GM18858 (cell line): ENCODE data around the gene SCNN1B.

Experiments used
- ATAC-seq: cut with Tn5 transposase; IDR thresholded peaks from one replicate; pipeline ENCODE4 v1.9.1; 2021; ENCODE audit not compliant: unreplicated experiment

Gene SCNN1B

DNA sequence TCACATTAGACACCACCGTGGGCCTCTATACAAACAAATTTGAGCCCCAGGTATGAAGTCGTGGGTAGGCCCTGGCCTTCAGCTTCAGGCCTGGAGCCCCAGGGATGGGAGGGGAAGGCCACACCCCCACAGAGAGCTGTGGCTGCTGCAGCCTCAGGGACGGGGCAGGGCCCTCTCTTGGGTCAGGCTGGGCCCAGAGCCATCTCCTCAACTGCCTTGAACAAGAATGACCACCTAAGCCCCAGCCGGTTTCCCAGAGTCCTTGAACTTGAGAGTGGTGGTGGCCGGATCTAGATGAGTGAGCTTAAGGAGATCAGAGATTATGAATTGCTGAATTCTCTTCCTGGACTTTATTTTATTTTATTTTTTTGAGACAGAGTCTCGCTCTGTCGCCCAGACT is 18.6 kb downstream of the SCNN1B start:
- no peak for ATAC-seq

DNA sequence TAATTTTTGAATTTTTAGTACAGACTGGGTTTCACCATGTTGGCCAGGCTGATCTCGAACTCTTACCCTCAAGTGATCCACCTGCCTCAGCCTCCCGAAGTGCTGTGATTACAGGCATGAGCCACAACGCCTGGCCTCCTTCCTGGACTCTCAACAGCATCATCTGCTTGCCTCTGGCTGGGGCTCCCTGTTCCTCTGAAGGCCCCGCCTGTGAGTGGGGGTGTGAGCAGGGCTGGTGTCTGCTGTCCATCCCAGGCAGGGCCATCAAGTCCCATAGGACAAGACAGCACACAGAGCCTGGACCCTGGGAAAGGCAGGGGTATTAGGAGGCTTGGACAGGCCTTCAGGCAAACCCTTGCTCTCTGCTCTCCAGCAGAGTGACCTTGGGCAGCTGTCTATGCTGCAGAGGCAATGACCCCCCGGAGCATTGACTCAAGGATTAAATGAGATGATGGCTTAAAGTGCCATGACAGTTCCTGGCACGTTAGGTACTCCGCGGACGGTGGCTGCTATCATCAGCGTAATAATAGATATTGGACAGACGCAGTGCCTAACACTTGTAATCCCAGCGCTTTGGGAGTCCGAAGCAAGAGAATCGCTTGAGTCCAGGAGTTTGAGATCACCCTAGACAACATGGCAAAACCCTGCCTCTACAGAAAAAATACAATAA is 19.2 kb downstream of the SCNN1B start:
- ATAC-seq, result no peak

DNA sequence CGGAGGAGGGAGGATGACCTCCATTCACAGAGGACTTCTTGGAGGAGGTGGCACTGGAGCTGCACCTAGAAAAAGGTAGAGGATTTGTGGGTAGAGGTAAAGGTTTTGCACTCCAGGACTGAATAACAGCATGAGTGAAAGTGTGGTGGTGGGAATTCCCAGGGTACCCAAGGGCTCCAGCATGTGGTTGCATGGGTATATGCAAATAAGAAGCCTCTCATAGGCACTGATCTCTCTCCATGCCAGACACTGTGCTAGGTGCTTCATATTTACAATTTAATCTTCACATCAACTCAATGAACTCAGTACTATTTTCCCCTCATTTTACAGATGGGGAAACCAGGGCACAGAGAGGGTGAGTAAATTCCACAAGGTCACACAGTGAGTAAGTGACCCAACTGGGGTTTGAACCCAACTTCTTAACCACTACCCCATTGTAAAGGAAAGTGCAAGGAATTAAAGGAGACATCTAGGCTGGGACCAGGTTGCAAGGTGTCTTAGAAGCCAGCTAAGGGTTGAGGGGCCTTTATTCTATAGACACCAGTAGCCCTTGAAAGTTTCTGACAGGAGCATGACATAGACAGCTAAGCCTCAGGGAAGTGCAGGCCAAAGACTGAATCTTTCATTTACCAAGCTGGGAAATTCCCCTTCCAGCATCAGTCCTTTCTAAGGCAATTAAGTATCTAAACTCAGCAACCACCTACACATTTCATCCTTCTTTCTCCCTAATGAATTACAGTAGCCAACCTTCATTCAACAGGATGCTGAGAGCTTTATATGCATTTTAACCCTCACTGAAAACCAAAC is 21.3 kb downstream of the SCNN1B start:
- ATAC-seq, result no peak

DNA sequence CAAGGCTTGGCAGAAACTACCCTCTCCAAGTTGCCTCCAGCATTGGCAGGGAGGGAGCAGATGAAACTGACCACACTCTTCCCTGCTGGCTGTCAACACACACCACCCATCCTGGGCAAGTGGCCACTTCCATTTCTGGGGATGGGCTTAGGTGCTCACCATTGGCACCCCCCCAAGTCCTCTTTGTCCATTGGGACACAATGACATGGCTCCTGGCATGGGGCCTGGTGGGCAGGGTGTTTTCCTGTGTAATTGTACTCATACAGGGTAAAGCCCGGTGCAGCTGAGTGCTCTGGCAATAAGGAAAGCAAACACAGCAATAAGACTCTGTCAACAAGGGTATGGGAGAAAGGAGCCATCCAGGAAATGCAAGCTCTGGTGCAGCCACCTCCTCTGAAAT is 22.6 kb downstream of the SCNN1B start:
- no peak for ATAC-seq

DNA sequence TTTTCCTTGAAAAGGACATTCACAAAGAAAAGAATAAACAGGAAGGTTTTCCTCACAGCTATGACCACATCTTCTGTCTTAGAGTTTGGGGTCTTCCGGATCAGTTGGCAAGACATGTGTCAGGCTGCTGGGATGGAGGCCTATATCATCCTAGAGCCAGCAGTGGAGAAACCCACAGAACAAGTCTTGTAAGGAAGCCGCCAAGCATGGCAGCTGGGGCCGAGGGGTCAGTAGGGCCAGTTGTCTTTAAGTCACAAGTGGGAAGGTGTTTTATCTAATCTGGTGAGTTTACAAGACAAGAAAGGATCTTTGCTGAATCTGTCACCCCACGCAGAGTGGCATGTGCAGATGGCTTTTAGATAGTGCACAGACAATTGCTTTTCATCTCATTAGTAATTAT is 25.7 kb downstream of the SCNN1B start:
- ATAC-seq, result no peak

DNA sequence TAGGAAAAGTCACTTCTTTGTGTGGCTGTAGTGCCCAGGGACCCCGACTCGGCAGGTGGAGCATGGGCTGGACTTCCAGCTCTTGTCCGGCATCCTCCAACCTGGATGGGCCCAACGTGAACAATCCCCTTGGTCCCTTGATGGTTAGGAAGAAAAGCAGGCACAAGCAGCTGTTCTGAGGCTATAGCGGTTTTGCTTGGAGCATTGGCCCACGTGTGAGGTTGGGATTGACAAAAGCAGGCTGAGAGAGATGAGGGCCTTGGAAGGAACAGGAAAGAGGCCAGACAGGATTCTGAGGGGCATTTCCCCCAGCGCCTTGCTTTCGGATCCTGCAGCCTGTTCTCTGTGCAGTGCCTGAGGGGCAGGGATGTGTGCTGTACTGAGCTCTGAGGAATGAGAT is 28.1 kb downstream of the SCNN1B start:
- ATAC-seq, result no peak

DNA sequence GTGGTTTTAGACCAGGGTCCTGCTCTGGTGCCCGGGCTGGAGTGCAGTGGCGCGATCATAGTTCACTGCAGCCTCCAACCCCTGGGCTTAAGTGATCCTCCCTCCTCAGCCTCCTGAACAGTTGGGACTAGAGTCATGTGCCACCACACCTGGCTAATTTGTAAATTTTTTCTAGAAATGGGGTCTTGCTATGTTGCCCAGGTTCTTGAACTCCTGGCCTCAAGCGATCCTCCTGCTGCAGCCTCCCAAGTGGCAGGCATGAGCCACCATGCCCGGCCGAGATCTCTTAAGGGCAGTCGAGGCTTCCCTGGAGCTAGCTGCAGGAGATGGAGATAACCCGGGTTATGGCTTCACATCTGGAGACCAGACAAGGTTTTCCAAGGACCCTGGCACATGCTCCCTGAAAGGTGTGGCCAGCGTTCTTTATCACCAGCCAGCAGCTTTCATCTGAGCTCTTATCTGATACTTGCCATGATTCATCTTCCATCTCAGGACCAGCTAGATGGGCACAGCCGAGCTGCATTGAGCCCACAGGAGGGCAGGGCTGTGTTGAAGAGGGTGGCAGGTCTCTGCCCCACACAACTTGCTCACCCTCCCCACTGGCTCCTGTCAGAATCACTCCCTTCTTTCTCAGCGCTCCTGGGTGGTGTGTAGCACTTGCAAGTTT is 28.6 kb downstream of the SCNN1B start:
- ATAC-seq, result no peak

DNA sequence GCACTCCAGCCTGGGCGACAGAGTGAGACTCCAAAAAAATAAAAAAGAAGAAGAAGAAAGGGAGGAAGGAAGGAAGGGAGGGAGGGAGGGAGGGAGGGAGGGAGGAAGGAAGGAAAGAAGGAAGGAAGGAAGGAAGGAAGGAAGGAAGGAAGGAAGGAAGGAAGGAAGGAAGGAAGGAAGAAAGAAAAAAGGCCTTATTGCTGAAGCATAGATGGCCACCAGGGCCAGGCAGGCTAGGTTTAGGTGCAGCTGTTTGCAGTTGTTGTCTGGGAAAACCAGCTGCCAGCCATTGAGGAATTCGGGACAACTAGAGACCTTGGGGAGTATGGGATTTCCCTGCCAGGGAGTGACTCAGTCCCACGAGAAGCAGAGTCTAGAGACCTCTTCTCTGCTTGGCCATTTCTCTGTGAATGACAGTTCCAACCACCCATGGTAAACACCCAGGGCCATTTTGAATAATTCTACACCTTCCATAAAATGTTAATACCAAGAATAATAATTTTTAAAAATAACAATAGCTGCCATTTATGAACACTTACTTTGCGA is 31.0 kb downstream of the SCNN1B start:
- no peak for ATAC-seq

DNA sequence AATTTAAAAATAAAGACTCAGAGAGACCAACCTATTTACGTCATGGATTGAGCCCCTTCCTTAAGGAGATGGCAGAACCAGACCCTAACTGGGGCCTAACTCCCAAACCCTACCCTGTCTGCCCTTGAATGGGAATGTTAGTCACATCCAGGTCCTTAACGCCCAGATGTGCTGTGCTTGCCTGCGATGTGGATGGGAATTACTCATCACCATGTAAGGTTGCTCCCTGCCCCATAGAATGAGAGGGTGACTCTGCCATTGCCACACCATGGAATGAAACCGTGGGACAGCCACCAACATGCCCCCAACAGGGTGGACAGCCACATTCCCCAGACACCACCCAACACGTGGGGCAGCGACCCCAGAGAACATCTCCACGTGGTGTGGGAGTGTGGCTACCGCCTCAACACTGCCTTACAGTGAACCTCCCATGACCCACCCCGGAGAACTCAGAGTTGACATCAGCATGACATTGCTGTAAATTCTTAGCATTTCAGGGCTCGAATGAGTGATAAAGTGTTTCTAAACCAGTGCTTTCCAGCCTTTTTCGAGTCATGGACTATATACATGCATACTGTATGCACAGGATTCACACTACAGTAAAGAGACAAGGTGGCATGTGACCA is 31.8 kb downstream of the SCNN1B start:
- no peak for ATAC-seq

DNA sequence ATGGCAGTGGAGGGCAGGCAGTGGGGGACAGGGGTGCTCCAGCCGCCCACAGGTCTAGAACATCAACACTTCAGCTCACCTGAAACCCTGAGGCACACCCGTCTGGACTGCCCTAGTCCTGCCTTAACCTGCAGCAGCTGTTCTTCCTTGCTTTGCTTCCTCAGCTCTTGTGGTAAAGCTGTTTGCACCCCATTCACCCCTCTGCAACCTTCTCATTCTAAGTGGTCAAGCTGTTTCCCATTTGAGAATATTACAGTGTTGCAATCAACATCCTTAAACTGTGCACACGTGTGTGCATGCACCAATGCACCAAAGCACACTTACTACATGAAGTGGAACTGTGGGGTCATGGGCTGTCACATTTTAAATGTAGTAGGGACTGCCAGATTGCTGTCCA is 32.4 kb downstream of the SCNN1B start:
- peak; percentile 32 for ATAC-seq

DNA sequence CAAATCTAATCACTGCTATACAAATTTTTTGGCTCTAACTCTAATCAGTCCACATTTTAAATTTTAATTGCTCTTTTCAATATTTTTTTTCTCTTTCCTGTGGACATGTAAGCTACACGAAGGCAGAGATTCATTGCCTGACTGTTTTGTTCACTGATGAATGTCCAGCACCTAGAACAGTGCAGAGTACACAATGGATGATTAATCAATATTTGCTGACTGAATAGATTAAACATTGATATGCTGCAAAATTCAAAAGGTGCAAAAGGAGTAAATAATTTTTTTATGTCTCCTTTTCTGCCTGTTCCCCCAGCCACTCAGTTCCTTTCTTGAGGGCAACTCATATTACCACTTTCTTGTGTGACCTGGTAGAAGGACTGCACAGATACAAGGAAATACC is 32.8 kb downstream of the SCNN1B start:
- no peak for ATAC-seq

DNA sequence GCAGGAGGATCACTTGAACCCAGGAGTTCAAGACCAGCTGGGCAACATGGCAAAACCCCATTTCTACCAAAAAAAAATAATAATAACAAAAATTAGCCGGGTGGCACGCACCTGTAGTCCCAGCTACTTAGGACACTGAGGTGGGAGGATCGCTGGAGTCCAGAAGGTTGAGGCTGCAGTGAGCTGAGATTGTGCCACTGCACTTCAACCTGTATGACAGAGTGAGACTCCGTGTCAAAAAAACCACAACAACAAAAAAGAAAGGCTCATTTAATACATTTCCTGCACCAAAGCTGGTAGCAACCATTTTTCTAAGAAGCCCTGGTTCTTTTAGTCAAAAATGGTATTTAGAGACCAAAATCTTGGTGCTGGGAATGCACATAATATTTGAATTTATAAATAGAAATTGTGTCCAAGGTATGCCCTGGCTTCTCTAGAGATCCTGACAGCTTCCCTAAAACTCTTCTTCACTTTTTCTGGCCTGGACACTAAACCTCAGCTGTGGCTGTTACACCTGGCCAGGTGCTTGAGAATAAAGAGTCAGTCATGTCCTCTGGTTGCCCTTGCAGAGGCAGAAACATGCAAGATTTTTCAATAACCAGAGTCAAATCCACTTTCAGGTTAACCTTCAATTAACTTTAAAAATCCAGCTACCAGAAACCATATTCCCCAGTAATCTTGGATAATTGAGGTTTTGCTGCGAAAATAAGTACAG is 35.9 kb downstream of the SCNN1B start:
- ATAC-seq, result no peak

DNA sequence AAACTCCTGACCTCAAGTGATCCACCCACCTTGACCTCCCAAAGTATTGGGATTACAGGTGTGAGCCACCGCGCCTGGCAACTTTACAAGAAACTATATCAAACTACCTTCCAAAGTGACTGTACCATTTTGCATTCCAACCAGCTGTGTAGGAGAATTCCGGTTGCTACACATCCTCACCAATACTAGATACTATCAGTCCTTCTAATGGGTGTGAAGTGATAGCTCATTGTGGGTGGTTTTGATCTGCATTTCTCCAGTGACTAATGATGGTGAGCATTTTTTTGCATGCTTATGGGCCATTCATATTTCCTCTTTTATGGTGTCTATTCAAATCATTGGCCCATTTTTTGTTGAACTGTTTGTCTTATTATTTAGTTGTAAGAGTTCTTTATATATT is 37.7 kb downstream of the SCNN1B start:
- ATAC-seq, result no peak

DNA sequence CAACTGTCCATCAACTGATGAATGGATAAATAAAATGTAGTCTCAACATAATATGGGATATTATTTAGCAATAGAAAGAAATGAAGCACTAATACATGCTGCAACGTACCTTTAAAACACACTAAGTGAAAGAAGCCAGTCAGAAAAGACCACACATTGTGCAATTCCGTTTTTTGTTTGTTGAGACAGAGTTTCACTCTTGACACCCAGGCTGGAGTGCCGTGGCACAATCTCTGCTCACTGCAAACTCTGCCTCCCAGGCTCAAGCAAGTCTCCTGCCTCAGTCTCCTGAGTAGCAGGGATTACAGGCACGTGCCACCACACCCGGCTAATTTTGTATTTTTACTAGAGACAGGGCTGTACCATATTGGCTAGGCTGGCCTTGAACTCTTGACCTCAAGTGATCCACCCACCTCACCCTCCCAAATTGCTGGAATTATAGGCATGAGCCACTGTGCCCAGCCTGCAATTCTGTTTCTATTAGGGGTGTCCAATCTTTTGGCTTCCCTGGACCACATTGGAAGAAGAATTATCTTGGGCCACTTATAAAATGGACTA is 40.1 kb downstream of the SCNN1B start:
- no peak for ATAC-seq

DNA sequence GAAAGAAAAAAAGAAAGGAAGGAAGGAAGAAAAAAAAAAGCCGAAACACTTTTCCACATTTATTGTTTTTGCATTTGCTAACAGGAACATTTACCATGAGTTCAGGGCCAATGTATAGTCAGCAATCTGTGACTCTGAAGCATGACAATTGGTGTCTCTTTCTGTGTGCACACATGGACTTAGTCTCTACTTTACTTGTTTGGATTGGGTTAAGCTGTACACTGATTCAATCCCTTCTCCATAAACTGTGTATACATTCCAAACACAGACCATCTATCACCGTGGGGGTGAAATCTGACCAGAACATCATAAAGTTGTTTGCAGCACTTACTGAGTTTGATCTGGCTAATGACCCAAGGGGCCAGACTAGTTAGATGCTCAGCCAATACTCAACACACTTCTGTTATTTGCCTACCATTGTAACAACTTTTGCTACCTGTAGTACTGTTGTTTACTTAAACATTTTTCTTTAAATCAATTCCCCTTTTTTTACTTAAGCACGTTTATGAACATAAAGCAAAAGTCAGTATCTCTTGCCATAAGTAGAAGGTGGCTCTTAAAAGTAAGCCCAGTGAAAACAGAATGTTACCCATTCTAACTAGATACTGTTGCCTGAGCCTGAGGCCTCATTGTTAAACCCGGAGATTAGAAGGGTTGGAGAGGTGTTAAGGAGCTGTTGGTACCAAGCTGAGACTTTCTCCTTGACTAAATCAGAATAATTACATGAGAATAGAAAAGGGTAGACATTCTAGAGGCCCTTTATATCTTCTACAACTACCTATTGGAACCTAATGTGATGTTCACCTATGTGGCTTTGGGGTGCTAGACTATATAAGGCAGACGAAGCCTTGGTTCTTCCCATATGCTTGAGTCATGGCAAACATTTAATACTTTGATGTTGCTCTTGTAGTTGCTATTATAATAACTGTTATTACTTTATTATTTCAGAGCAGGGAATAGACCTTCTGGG is 41.8 kb downstream of the SCNN1B start:
- no peak for ATAC-seq

DNA sequence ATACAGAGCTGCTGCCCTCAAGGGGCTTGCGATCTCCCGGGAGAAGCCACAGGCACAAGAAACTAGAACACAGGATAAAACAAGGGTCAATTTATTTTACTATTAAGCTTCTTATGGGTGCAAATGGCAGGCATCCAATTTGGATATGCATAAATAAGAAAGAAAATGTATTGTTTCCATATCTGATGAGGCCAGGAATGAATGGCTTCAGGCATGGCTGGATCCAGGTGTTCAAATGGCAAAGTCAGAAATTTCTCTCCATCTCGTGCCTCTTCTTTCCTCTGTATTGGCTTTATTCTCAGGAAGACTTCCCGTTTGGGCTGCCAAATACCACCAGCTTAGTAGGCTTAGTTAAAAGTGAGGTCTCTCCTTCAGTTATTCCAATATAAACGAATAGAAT is 43.1 kb downstream of the SCNN1B start:
- no peak for ATAC-seq

DNA sequence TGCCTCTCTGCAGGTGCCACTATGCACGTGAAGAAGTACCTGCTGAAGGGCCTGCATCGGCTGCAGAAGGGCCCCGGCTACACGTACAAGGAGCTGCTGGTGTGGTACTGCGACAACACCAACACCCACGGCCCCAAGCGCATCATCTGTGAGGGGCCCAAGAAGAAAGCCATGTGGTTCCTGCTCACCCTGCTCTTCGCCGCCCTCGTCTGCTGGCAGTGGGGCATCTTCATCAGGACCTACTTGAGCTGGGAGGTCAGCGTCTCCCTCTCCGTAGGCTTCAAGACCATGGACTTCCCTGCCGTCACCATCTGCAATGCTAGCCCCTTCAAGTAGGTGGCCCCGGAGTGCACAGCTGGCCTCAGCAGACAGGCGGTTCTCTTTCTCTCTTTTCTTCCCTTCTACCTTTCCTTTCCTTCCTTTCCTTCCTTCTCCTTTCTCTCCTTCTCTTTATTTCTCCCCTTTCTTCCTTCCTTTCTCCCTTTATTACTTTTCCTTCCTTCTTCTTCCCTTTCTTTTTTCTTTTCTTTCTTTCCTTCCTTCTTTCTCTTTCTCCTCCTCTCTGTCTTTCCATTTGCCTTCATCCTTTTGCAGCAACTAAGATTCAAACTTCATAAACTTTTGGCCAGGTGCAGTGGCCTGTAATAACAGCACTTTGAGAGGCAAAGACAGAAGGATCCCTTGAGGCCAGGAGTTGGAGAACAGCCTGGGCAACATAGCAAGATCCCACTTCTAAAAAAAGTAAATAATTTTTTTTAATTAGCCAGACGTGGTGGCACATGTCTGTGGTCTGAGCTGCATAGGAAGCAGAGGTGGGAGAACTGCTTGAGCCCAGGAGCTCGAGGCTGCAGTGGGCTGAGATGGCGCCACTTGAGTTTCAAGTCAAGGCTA is 46.7 kb downstream of the SCNN1B start:
- ATAC-seq, result no peak

DNA sequence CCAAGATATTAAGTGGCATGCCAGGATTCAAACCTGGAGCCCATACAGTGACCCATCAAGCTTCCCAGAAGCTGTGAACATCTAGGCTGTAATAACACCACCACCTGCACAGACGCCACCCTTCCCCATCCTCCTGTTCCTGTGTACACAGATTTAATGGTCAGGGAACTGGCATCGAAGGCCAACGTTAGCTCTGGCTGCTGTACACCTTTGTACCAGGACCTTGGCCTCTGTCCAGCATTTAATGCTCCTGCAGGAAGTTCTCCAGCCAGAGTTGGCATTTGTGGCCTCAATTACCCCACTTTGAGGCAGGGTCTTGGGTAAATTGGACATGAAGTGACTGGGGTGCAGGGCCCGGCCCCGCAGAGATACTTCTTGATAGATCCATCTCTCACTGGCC is 49.3 kb downstream of the SCNN1B start:
- ATAC-seq, result no peak
